Colonic mucosa (tissue), 4 donors: ENCODE data around the gene TMCC3. TPM values are rescaled to one million over a fixed set of nuclear protein-coding genes. Genes with fewer than 3 reads are reported as not detected.
A peak's percentile ranks its signal among the peaks of the same experiment; 100 is the strongest.
"Not testable (repeated sequence)": the region's sequence is repeated elsewhere in the genome, so short reads cannot be mapped to it uniquely, and the experiment has no call there.

Source experiments
- DNase-seq: peaks from one replicate; pipeline ENCODE4 v3.0.0-alpha.2; 2020
- H3K27ac ChIP-seq: fragments of 200-600 bp; one replicate; pipeline ENCODE4 v1.8.0; 2021
- H3K27me3 ChIP-seq: fragments of 200-600 bp; one replicate; pipeline ENCODE4 v1.8.0; 2021
- H3K36me3 ChIP-seq: fragments of 200-600 bp; one replicate; pipeline ENCODE4 v1.8.0; 2021
- H3K4me1 ChIP-seq: fragments of 200-600 bp; one replicate; pipeline ENCODE4 v1.8.0; 2021; ENCODE audit warnings: mild to moderate bottlenecking
- H3K4me3 ChIP-seq: fragments of 200-600 bp; one replicate; pipeline ENCODE4 v1.8.0; 2021
- H3K9ac ChIP-seq, 2 donors: one replicate each; pipeline ENCODE4 v1.7.0; 2013; ENCODE audit warnings: control low read depth in 2 of 2, low read depth in 2 of 2, low read length in 2 of 2
- H3K9me3 ChIP-seq: fragments of 200-600 bp; one replicate; pipeline ENCODE4 v1.8.0; 2021
- CTCF ChIP-seq: fragments of 200-600 bp; IDR thresholded peaks from one replicate; pipeline ENCODE4 v1.8.0; 2022; ENCODE audit warnings: antibody characterized with exemption, mild to moderate bottlenecking
- intact Hi-C: fragments of 100-400 bp; cut with DNase I; formaldehyde crosslinking; loops from one replicate; pipeline ENCODE4 v1.14.1; 2022
- total RNA-seq, 2 donors: library from RNA; stranded (reverse); fragmentation: NEBNext Ultra II Directional in 1 of 2; extraction: Animal tissue kit (Norgen Biotek cat#: 25700) in 1 of 2; gene quantifications; one replicate each; pipeline ENCODE4 v1.2.1, GENCODE V29; 2021
- donor health status: healthy.
- donor health status: DM: no; HTN: no; CAD: no.
- donor health status: DM: no; HTN: no; CAD: no.

TMCC3 gene
- 10 to 100 TPM; 21.4 to 77.4 TPM for total RNA-seq

- no peaks in the 10 kb centered on the region for H3K4me1 ChIP-seq
- peak; percentile 65 for DNase-seq
- intact Hi-C loops, result no loop called here
Observed at GRCh38 chr12:94650143-94651056, at the start of gene TMCC3. Gene TMCC3, minus strand, starts transcription at chr12:94650557. Its CDS starts 127 bp downstream, at chr12:94650430.

GRCh38 chr12:94699801-94700200 is 49.4 kb upstream of the TMCC3 start:
- H3K36me3 ChIP-seq, result no peaks in the 10 kb centered on the region
- H3K9me3 ChIP-seq, result no peaks in the 10 kb centered on the region
- no peaks in the 10 kb centered on the region for H3K27me3 ChIP-seq
- no peak overlapping the region for H3K9ac ChIP-seq
- H3K27ac ChIP-seq, result no peak overlapping the region
- TF ChIP-seq CTCF, result no peak
- intact Hi-C loops, result no loop called here
- no peak for DNase-seq
- H3K4me1 ChIP-seq, result no peaks in the 10 kb centered on the region
- no peak overlapping the region for H3K4me3 ChIP-seq

More at GRCh38 chr12:94650143-94651056, at the start of gene TMCC3:
- Histone ChIP-seq H3K9me3 (no peaks in the 10 kb centered on the region), H3K27ac (peak within 1 kb of the TSS; percentile 58), H3K27me3 (no peaks in the 10 kb centered on the region), H3K4me3 (peak within 1 kb of the TSS; percentile 69), H3K9ac (peak within 1 kb of the TSS; percentile 83 to 89), H3K36me3 (no peaks in the 10 kb centered on the region)
- no peak for TF ChIP-seq CTCF

- Histone ChIP-seq H3K9ac (no peak overlapping the region), H3K4me3 (no peak overlapping the region), H3K36me3 (no peaks in the 10 kb centered on the region), H3K4me1 (no peaks in the 10 kb centered on the region), H3K27ac (no peak overlapping the region), H3K9me3 (no peaks in the 10 kb centered on the region), H3K27me3 (no peaks in the 10 kb centered on the region)
- TF ChIP-seq CTCF, result no peak
- no peak for DNase-seq
- intact Hi-C loops, result no loop called here
Observed at GRCh38 chr12:94698578-94698977, 48.2 kb upstream of the TMCC3 start.

- Histone ChIP-seq H3K36me3 (no peaks in the 10 kb centered on the region), H3K4me1 (no peaks in the 10 kb centered on the region), H3K27me3 (no peaks in the 10 kb centered on the region), H3K4me3 (no peak overlapping the region), H3K9me3 (no peaks in the 10 kb centered on the region), H3K27ac (no peak overlapping the region), H3K9ac (no peak overlapping the region)
- intact Hi-C loops, result no loop called here
- TF ChIP-seq CTCF, result no peak
- no peak for DNase-seq
Observed at GRCh38 chr12:94697631-94698030, 47.3 kb upstream of the TMCC3 start.

- Histone ChIP-seq H3K9me3 (no peaks in the 10 kb centered on the region), H3K36me3 (no peaks in the 10 kb centered on the region), H3K27ac (no peak overlapping the region), H3K4me1 (no peaks in the 10 kb centered on the region), H3K4me3 (no peak overlapping the region), H3K9ac (no peak overlapping the region), H3K27me3 (no peaks in the 10 kb centered on the region)
- intact Hi-C loops, result no loop called here
- no peak for TF ChIP-seq CTCF
- no peak for DNase-seq
Observed at GRCh38 chr12:94694732-94695131, 44.4 kb upstream of the TMCC3 start.

GRCh38 chr12:94692826-94693225 is 42.5 kb upstream of the TMCC3 start:
- H3K4me3 ChIP-seq, H3K27ac ChIP-seq, intact Hi-C loops, DNase-seq, H3K4me1 ChIP-seq, H3K36me3 ChIP-seq, H3K27me3 ChIP-seq, H3K9ac ChIP-seq, H3K9me3 ChIP-seq: not testable (repeated sequence)
